ENCODE measurements around the gene NANP. TPM values are rescaled to one million over a fixed set of nuclear protein-coding genes. Genes with fewer than 3 reads are reported as not detected.

The NANP gene
- total and polyA plus RNA-seq, 4 donors, result 1.5 to 5.0 (median 3.2) TPM

DNA sequence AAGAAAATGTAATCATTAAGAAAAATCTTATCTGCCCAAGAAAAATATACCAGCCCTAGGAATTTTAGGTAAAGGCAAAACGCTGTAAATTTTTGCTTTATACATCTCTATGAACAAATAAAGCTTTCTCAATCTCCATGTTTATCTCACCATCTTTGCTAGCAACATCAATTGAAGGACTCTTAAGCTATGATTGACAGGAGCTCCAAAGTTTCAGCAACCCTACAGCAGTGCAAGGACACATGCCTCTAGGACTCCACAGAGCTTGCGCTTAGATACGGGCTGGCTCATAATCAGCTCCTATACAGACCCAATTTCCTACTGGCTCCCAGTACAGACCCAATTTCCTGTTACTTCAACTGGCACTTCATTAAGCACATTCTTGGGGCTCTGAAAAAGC is 4.3 kb downstream of the NANP start:
- Histone ChIP-seq H3K9ac (ENCODE audit: low read depth in 1 of 2, low read length in 2 of 2) (no peak overlapping the region), H3K9me3 (ENCODE audit: control insufficient read depth in 4 of 4, low read length in 3 of 4) (no peaks in the 10 kb centered on the region), H3K4me3 (ENCODE audit: low read depth in 1 of 3, low read length in 3 of 3) (no peak overlapping the region), H3K36me3 (ENCODE audit: control insufficient read depth in 4 of 4, insufficient read depth in 3 of 4, low read depth in 1 of 4, low read length in 3 of 4) (peaks cover 0 to 4% (median 0%) of the 10 kb centered on the region in 4 donors), H3K4me1 (ENCODE audit: control insufficient read depth in 4 of 4, insufficient read depth in 4 of 4, low read length in 3 of 4) (peaks cover 0 to 13% (median 8%) of the 10 kb centered on the region in 4 donors), H3K27me3 (ENCODE audit: control insufficient read depth in 4 of 4, insufficient read depth in 4 of 4, low read length in 3 of 4) (no peaks in the 10 kb centered on the region), H3K27ac (ENCODE audit: low read depth in 1 of 2, low read length in 2 of 2) (no peak overlapping the region)
- 96% methylated on average over 3 of the region's 3 CpGs for WGBS
- no peak for DNase-seq (ENCODE audit: low spot score)
- TF ChIP-seq TAF1 (conservative IDR thresholded peaks at IDR 0.05) (no peak), HNF4G (IDR thresholded peaks at IDR 0.05) (no peak), FOXA2 (IDR thresholded peaks at IDR 0.05) (no peak), NR2F2 (IDR thresholded peaks at IDR 0.05) (no peak), JUND (IDR thresholded peaks at IDR 0.05) (no peak), FOXA1 (IDR thresholded peaks at IDR 0.05) (no peak), YY1 (IDR thresholded peaks at IDR 0.05) (no peak), HNF4A (conservative IDR thresholded peaks at IDR 0.05) (no peak), RXRA (IDR thresholded peaks at IDR 0.05) (no peak), EGR1 (IDR thresholded peaks at IDR 0.05; ENCODE audit: low read depth in 2 of 2) (no peak), SP1 (IDR thresholded peaks at IDR 0.05) (no peak), GABPA (IDR thresholded peaks at IDR 0.05 in 1 of 2, conservative IDR thresholded peaks at IDR 0.05 in 1 of 2) (no peak), RAD21 (IDR thresholded peaks at IDR 0.05) (no peak)
- TF ChIP-seq, protein P1, sequence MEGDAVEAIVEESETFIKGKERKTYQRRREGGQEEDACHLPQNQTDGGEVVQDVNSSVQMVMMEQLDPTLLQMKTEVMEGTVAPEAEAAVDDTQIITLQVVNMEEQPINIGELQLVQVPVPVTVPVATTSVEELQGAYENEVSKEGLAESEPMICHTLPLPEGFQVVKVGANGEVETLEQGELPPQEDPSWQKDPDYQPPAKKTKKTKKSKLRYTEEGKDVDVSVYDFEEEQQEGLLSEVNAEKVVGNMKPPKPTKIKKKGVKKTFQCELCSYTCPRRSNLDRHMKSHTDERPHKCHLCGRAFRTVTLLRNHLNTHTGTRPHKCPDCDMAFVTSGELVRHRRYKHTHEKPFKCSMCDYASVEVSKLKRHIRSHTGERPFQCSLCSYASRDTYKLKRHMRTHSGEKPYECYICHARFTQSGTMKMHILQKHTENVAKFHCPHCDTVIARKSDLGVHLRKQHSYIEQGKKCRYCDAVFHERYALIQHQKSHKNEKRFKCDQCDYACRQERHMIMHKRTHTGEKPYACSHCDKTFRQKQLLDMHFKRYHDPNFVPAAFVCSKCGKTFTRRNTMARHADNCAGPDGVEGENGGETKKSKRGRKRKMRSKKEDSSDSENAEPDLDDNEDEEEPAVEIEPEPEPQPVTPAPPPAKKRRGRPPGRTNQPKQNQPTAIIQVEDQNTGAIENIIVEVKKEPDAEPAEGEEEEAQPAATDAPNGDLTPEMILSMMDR (IDR thresholded peaks at IDR 0.05; ENCODE audit: low read depth, low read length, missing input control), result no peak
- TF ChIP-seq, protein P2, sequence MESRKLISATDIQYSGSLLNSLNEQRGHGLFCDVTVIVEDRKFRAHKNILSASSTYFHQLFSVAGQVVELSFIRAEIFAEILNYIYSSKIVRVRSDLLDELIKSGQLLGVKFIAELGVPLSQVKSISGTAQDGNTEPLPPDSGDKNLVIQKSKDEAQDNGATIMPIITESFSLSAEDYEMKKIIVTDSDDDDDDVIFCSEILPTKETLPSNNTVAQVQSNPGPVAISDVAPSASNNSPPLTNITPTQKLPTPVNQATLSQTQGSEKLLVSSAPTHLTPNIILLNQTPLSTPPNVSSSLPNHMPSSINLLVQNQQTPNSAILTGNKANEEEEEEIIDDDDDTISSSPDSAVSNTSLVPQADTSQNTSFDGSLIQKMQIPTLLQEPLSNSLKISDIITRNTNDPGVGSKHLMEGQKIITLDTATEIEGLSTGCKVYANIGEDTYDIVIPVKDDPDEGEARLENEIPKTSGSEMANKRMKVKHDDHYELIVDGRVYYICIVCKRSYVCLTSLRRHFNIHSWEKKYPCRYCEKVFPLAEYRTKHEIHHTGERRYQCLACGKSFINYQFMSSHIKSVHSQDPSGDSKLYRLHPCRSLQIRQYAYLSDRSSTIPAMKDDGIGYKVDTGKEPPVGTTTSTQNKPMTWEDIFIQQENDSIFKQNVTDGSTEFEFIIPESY (IDR thresholded peaks at IDR 0.05), result no peak
- TF ChIP-seq, protein P3, sequence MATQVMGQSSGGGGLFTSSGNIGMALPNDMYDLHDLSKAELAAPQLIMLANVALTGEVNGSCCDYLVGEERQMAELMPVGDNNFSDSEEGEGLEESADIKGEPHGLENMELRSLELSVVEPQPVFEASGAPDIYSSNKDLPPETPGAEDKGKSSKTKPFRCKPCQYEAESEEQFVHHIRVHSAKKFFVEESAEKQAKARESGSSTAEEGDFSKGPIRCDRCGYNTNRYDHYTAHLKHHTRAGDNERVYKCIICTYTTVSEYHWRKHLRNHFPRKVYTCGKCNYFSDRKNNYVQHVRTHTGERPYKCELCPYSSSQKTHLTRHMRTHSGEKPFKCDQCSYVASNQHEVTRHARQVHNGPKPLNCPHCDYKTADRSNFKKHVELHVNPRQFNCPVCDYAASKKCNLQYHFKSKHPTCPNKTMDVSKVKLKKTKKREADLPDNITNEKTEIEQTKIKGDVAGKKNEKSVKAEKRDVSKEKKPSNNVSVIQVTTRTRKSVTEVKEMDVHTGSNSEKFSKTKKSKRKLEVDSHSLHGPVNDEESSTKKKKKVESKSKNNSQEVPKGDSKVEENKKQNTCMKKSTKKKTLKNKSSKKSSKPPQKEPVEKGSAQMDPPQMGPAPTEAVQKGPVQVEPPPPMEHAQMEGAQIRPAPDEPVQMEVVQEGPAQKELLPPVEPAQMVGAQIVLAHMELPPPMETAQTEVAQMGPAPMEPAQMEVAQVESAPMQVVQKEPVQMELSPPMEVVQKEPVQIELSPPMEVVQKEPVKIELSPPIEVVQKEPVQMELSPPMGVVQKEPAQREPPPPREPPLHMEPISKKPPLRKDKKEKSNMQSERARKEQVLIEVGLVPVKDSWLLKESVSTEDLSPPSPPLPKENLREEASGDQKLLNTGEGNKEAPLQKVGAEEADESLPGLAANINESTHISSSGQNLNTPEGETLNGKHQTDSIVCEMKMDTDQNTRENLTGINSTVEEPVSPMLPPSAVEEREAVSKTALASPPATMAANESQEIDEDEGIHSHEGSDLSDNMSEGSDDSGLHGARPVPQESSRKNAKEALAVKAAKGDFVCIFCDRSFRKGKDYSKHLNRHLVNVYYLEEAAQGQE (IDR thresholded peaks at IDR 0.05), result no peak
- TF ChIP-seq, protein P4, sequence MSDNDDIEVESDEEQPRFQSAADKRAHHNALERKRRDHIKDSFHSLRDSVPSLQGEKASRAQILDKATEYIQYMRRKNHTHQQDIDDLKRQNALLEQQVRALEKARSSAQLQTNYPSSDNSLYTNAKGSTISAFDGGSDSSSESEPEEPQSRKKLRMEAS (IDR thresholded peaks at IDR 0.05), result no peak
- TF ChIP-seq, protein P5, sequence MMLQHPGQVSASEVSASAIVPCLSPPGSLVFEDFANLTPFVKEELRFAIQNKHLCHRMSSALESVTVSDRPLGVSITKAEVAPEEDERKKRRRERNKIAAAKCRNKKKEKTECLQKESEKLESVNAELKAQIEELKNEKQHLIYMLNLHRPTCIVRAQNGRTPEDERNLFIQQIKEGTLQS (IDR thresholded peaks at IDR 0.05), result no peak
